Measurements from ENCODE around the gene AQP7.
A peak's percentile ranks its signal among the peaks of the same experiment; 100 is the strongest.
"Not testable (repeated sequence)": the region's sequence is repeated elsewhere in the genome, so short reads cannot be mapped to it uniquely, and the experiment has no call there.

AQP7 gene

GRCh38 chr9:33393581-33393980 is 8.8 kb downstream of the AQP7 start:
- no peak for DNase-seq

GRCh38 chr9:33392591-33393021 is 9.8 kb downstream of the AQP7 start:
- DNase-seq, result not testable (repeated sequence)

GRCh38 chr9:33391111-33391771 is 11.1 kb downstream of the AQP7 start:
- DNase-seq, result not testable (repeated sequence)

- no peak for DNase-seq
Observed at GRCh38 chr9:33388110-33388994, 14.0 kb downstream of the AQP7 start.

- DNase-seq, result not testable (repeated sequence)
Observed at GRCh38 chr9:33386998-33387397, 15.4 kb downstream of the AQP7 start.

- DNase-seq, result not testable (repeated sequence)
Observed at GRCh38 chr9:33386641-33386996, 15.7 kb downstream of the AQP7 start.

- DNase-seq, result not testable (repeated sequence)
Observed at GRCh38 chr9:33385979-33386640, 16.3 kb downstream of the AQP7 start.

GRCh38 chr9:33385536-33385935 is 16.8 kb downstream of the AQP7 start:
- not testable (repeated sequence) for DNase-seq

GRCh38 chr9:33383396-33383795 is 19.0 kb downstream of the AQP7 start:
- DNase-seq, result not testable (repeated sequence)

GRCh38 chr9:33382397-33382796 is 20.0 kb downstream of the AQP7 start:
- DNase-seq, result not testable (repeated sequence)

- DNase-seq, result no peak
Observed at GRCh38 chr9:33381231-33381791, 21.1 kb downstream of the AQP7 start.

- DNase-seq, result no peak
Observed at GRCh38 chr9:33380390-33381094, 21.8 kb downstream of the AQP7 start.

GRCh38 chr9:33379666-33380389 is 22.5 kb downstream of the AQP7 start:
- DNase-seq, result no peak

- DNase-seq, result no peak
Observed at GRCh38 chr9:33378121-33378795, 24.1 kb downstream of the AQP7 start.

GRCh38 chr9:33377089-33377715 is 25.2 kb downstream of the AQP7 start:
- no peak for DNase-seq

- no peak for DNase-seq
Observed at GRCh38 chr9:33375841-33376321, 26.5 kb downstream of the AQP7 start.

- no peak for DNase-seq
Observed at GRCh38 chr9:33375238-33375840, 27.0 kb downstream of the AQP7 start.

GRCh38 chr9:33374634-33375237 is 27.6 kb downstream of the AQP7 start:
- DNase-seq, result peak; percentile 0 to 4

GRCh38 chr9:33374190-33374589 is 28.2 kb downstream of the AQP7 start:
- DNase-seq, result no peak

GRCh38 chr9:33372900-33373299 is 29.5 kb downstream of the AQP7 start:
- no peak for DNase-seq

Data from NCI-H187 (cell line).